Caco-2 (cell line): ENCODE results near the gene LLGL1. TPM values are rescaled to one million over a fixed set of nuclear protein-coding genes. Genes with fewer than 3 reads are reported as not detected.

Source experiments
- BruUV-seq: library from RNA; stranded (reverse); fragments of 400-500 nt; replicated peaks from 2 replicates; lab custom pipeline; 2021; lab: Mats Ljungman, UMichigan
- CTCF ChIA-PET: fragments of 300-600 bp; sonication (Branson Sonifier 250); formaldehyde crosslinking; loops from one replicate; lab custom pipeline; 2022; ENCODE audit warnings: antibody characterized with exemption; lab: Charles Lee
- POLR2A ChIA-PET: fragments of 300-600 bp; sonication (Branson Sonifier 250); formaldehyde crosslinking; loops from one replicate; lab custom pipeline; 2022; ENCODE audit warnings: antibody characterized with exemption; lab: Charles Lee
- DNase-seq, 2 experiments: peaks; one replicate each; pipeline versions ENCODE4 v3.0.0 to v3.0.0-alpha.2; 2020 to 2022
- H3K27me3 ChIP-seq: replicated peaks from 2 replicates; pipeline ENCODE4 v1.6.0; 2011; ENCODE audit warnings: low read length; ENCODE audit not compliant: control insufficient read depth, insufficient read depth
- H3K36me3 ChIP-seq: 2 replicates; pipeline ENCODE4 v1.5.1; 2011; ENCODE audit warnings: low read length; ENCODE audit not compliant: control insufficient read depth, insufficient read depth
- H3K4me1 ChIP-seq: fragments of 250-450 bp; sonication (Bioruptor Pico); 2 replicates; pipeline ENCODE4 v1.5.1; 2020; ENCODE audit warnings: mild to moderate bottlenecking
- H3K4me3 ChIP-seq: 2 replicates; pipeline ENCODE4 v1.5.1; 2011; ENCODE audit warnings: low read depth, mild to moderate bottlenecking, control low read depth, low read length
- H3K9me3 ChIP-seq: fragments of 250-450 bp; sonication (Bioruptor Pico); 2 replicates; pipeline ENCODE4 v1.5.1; 2020; ENCODE audit warnings: mild to moderate bottlenecking, moderate library complexity
- H3K27ac Mint-ChIP-seq: one replicate; pipeline ENCODE4 v1.8.0; 2022; ENCODE audit warnings: mixed read lengths; ENCODE audit not compliant: unreplicated experiment
- H3K27me3 Mint-ChIP-seq: one replicate; pipeline ENCODE4 v1.8.0; 2022; ENCODE audit warnings: mixed read lengths; ENCODE audit not compliant: insufficient read depth, unreplicated experiment
- H3K36me3 Mint-ChIP-seq: one replicate; pipeline ENCODE4 v1.8.0; 2022; ENCODE audit warnings: mild to moderate bottlenecking, mixed read lengths; ENCODE audit not compliant: insufficient read depth, unreplicated experiment
- H3K4me1 Mint-ChIP-seq: one replicate; pipeline ENCODE4 v1.8.0; 2022; ENCODE audit warnings: low read depth, mixed read lengths; ENCODE audit not compliant: unreplicated experiment
- H3K4me3 Mint-ChIP-seq: one replicate; pipeline ENCODE4 v1.8.0; 2022; ENCODE audit warnings: mild to moderate bottlenecking, moderate library complexity, mixed read lengths; ENCODE audit not compliant: unreplicated experiment
- H3K9me3 Mint-ChIP-seq: one replicate; pipeline ENCODE4 v1.8.0; 2022; ENCODE audit warnings: mixed read lengths; ENCODE audit not compliant: unreplicated experiment
- CTCF ChIP-seq, 2 experiments: fragments of 200-600 bp in 1 of 2; IDR thresholded peaks; 1 replicate in 1 of 2; 2 replicates in 1 of 2; pipeline versions ENCODE4 v1.5.1 to v1.8.0; 2011 to 2022; ENCODE audit warnings: antibody characterized with exemption in 1 of 2, control low read depth in 1 of 2, inconsistent platforms in 1 of 2, low read depth in 1 of 2, low read length in 1 of 2, mild to moderate bottlenecking in 1 of 2, moderate library complexity in 1 of 2; ENCODE audit not compliant: insufficient read depth in 1 of 2, severe bottlenecking in 1 of 2, unreplicated experiment in 1 of 2
- intact Hi-C: fragments of 100-400 bp; cut with micrococcal nuclease; formaldehyde crosslinking; loops from one replicate; pipeline ENCODE4 v1.10.0; 2022; ENCODE audit not compliant: unreplicated experiment
- total RNA-seq: library from RNA; stranded (reverse); gene quantifications from 2 replicates; pipeline ENCODE4 v1.2.3, GENCODE V29; 2022

Gene LLGL1
- total RNA-seq, 1 experiment from 2014 or later: 41.3 TPM

GRCh38 chr17:18280766-18281371 is 55.4 kb downstream of the LLGL1 start:
- TF ChIP-seq CTCF (IDR thresholded peaks at IDR 0.05; ENCODE audit: insufficient read depth in 1 of 2, low read depth in 1 of 2, low read length in 1 of 2, severe bottlenecking in 1 of 2, unreplicated experiment in 1 of 2): no peak
- ChIA-PET POLR2A (no interaction called here), CTCF (no interaction called here)
- no peaks in the 10 kb centered on the region for H3K4me1 Mint-ChIP-seq
- no peaks in the 10 kb centered on the region for H3K9me3 ChIP-seq
- no peaks in the 10 kb centered on the region for H3K27me3 ChIP-seq
- DNase-seq: no peak
- intact Hi-C loops: no loop called here
- H3K27ac Mint-ChIP-seq: no peak overlapping the region
- no peaks in the 10 kb centered on the region for H3K9me3 Mint-ChIP-seq
- no TSS peak for BruUV-seq
- H3K36me3 ChIP-seq: peaks cover 10% of the 10 kb centered on the region
- no peaks in the 10 kb centered on the region for H3K27me3 Mint-ChIP-seq
- no peak overlapping the region for H3K4me3 ChIP-seq
- peaks cover 77% of the 10 kb centered on the region for H3K36me3 Mint-ChIP-seq
- no peak overlapping the region for H3K4me3 Mint-ChIP-seq
- no peaks in the 10 kb centered on the region for H3K4me1 ChIP-seq

GRCh38 chr17:18281788-18282187 is 56.4 kb downstream of the LLGL1 start:
- Histone ChIP-seq H3K9me3 (no peaks in the 10 kb centered on the region), H3K4me1 (no peaks in the 10 kb centered on the region), H3K27me3 (no peaks in the 10 kb centered on the region), H3K4me3 (no peak overlapping the region), H3K36me3 (peaks cover 10% of the 10 kb centered on the region)
- Mint-ChIP-seq H3K36me3 (peaks cover 77% of the 10 kb centered on the region), H3K9me3 (no peaks in the 10 kb centered on the region), H3K4me1 (no peaks in the 10 kb centered on the region), H3K27me3 (no peaks in the 10 kb centered on the region), H3K27ac (no peak overlapping the region), H3K4me3 (no peak overlapping the region)
- no peak for TF ChIP-seq CTCF (IDR thresholded peaks at IDR 0.05; ENCODE audit: insufficient read depth in 1 of 2, low read depth in 1 of 2, low read length in 1 of 2, severe bottlenecking in 1 of 2, unreplicated experiment in 1 of 2)
- ChIA-PET CTCF (no interaction called here), POLR2A (no interaction called here)
- intact Hi-C loops: no loop called here
- DNase-seq: no peak
- BruUV-seq: no TSS peak

GRCh38 chr17:18285296-18285695 is 59.9 kb downstream of the LLGL1 start:
- Histone ChIP-seq H3K36me3 (peaks cover 9% of the 10 kb centered on the region), H3K9me3 (0 out of 2 replicates have a peak, but pooled peaks cover 5% of the 10 kb centered on the region), H3K4me1 (no peaks in the 10 kb centered on the region), H3K4me3 (no peak overlapping the region), H3K27me3 (no peaks in the 10 kb centered on the region)
- no TSS peak for BruUV-seq
- H3K27me3 Mint-ChIP-seq: no peaks in the 10 kb centered on the region
- no peak for DNase-seq
- H3K9me3 Mint-ChIP-seq: no peaks in the 10 kb centered on the region
- H3K36me3 Mint-ChIP-seq: peaks cover 80% of the 10 kb centered on the region
- ChIA-PET CTCF (no interaction called here), POLR2A (no interaction called here)
- intact Hi-C loops: no loop called here
- no peak overlapping the region for H3K27ac Mint-ChIP-seq
- no peaks in the 10 kb centered on the region for H3K4me1 Mint-ChIP-seq
- H3K4me3 Mint-ChIP-seq: no peak overlapping the region
- no peak for TF ChIP-seq CTCF (IDR thresholded peaks at IDR 0.05; ENCODE audit: insufficient read depth in 1 of 2, low read depth in 1 of 2, low read length in 1 of 2, severe bottlenecking in 1 of 2, unreplicated experiment in 1 of 2)
